SK-N-MC (cell line): ENCODE data around the gene TRAM2.

Experiments used
- EZH2 ChIP-seq: fragments of 200-600 bp; sonication (generic); IDR thresholded peaks from one replicate; pipeline ENCODE4 v1.6.1; 2017; ENCODE audit warnings: antibody characterized with exemption
- POLR2AphosphoS5 ChIP-seq: IDR thresholded peaks from 2 replicates; pipeline ENCODE4 v1.6.1; 2012; ENCODE audit warnings: mild to moderate bottlenecking, low read depth, low read length, borderline replicate concordance

DNA sequence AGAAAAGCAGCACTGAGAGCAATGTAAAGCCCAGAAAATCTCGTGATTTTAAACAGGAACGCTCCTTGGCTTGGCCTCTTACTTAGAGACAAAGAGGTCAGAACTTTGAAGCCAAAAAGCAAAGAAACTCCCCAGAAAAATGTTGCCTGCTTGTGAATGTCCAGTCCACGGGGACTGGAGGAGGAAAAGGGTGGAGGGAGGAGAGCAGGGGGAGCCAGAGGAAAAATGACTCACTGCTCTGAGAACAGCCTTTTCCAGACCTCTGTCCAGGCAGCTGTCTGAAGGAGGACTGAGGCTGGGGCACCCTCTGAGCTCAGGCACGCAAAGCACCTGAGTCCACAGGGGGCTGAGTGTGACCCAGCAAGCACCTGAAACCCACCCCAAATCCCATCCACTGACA lies 64.7 kb downstream of the TRAM2 start:
- no peak for TF ChIP-seq EZH2
- no peak for TF ChIP-seq POLR2AphosphoS5
